Glutamatergic neuron (in vitro differentiated cells): ENCODE results near the gene FBXO28. TPM values are rescaled to one million over a fixed set of nuclear protein-coding genes. Genes with fewer than 3 reads are reported as not detected.

Experiments used
- DNase-seq: peaks from one replicate; pipeline ENCODE4 v3.0.0; 2022
- H3K27ac Mint-ChIP-seq: one replicate; pipeline ENCODE4 v1.8.0; 2020; ENCODE audit warnings: mild to moderate bottlenecking, mixed read lengths, inconsistent platforms; ENCODE audit not compliant: unreplicated experiment
- H3K27me3 Mint-ChIP-seq: one replicate; pipeline ENCODE4 v1.8.0; 2020; ENCODE audit warnings: mild to moderate bottlenecking, moderate library complexity, mixed read lengths, inconsistent platforms; ENCODE audit not compliant: unreplicated experiment
- H3K36me3 Mint-ChIP-seq: one replicate; pipeline ENCODE4 v1.8.0; 2020; ENCODE audit warnings: mild to moderate bottlenecking, mixed read lengths, inconsistent platforms; ENCODE audit not compliant: unreplicated experiment
- H3K4me1 Mint-ChIP-seq: one replicate; pipeline ENCODE4 v1.8.0; 2020; ENCODE audit warnings: mild to moderate bottlenecking, low read depth, mixed read lengths, inconsistent platforms; ENCODE audit not compliant: unreplicated experiment
- H3K4me3 Mint-ChIP-seq: one replicate; pipeline ENCODE4 v1.8.0; 2020; ENCODE audit warnings: mild to moderate bottlenecking, mixed read lengths, inconsistent platforms; ENCODE audit not compliant: unreplicated experiment
- H3K9me3 Mint-ChIP-seq: one replicate; pipeline ENCODE4 v1.8.0; 2020; ENCODE audit warnings: mild to moderate bottlenecking, moderate library complexity, mixed read lengths, inconsistent platforms; ENCODE audit not compliant: unreplicated experiment
- total RNA-seq: library from RNA; stranded (reverse); fragmentation: NEBNext Ultra II Directional; extraction: Animal tissue kit (Norgen Biotek cat#: 25700); gene quantifications from one replicate; pipeline ENCODE4 v1.2.1, GENCODE V29; 2021; ENCODE audit not compliant: unreplicated experiment
- TF ChIP-seq, protein P1 (sequence below): fragments of 200-600 bp; sonication (generic); IDR thresholded peaks from one replicate; pipeline ENCODE4 v1.5.0; 2021; ENCODE audit not compliant: partially characterized antibody, unreplicated experiment

FBXO28 gene
- total RNA-seq, 1 donor from 2014 or later, result 29.4 TPM

DNA sequence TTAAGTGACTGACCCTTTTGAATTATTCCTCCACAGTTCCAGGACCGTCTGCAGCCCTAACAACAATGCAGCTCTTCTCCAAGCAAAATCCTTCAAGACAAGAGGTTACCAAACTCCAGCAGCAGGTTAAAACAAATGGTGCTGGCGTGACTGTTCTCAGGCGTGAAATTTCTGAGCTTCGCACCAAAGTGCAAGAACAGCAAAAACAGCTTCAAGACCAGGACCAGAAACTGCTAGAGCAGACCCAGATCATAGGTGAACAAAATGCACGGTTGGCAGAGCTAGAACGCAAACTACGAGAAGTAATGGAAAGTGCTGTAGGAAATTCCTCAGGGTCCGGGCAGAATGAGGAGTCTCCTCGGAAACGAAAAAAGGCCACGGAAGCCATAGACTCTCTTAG is 43.4 kb downstream of the FBXO28 start:
- DNase-seq, result no peak
- Mint-ChIP-seq H3K36me3 (no peaks in the 10 kb centered on the region), H3K27ac (no peak overlapping the region), H3K4me3 (no peak overlapping the region), H3K27me3 (no peaks in the 10 kb centered on the region), H3K9me3 (no peaks in the 10 kb centered on the region), H3K4me1 (no peaks in the 10 kb centered on the region)
- TF ChIP-seq, protein P1, sequence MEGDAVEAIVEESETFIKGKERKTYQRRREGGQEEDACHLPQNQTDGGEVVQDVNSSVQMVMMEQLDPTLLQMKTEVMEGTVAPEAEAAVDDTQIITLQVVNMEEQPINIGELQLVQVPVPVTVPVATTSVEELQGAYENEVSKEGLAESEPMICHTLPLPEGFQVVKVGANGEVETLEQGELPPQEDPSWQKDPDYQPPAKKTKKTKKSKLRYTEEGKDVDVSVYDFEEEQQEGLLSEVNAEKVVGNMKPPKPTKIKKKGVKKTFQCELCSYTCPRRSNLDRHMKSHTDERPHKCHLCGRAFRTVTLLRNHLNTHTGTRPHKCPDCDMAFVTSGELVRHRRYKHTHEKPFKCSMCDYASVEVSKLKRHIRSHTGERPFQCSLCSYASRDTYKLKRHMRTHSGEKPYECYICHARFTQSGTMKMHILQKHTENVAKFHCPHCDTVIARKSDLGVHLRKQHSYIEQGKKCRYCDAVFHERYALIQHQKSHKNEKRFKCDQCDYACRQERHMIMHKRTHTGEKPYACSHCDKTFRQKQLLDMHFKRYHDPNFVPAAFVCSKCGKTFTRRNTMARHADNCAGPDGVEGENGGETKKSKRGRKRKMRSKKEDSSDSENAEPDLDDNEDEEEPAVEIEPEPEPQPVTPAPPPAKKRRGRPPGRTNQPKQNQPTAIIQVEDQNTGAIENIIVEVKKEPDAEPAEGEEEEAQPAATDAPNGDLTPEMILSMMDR, result no peak

DNA sequence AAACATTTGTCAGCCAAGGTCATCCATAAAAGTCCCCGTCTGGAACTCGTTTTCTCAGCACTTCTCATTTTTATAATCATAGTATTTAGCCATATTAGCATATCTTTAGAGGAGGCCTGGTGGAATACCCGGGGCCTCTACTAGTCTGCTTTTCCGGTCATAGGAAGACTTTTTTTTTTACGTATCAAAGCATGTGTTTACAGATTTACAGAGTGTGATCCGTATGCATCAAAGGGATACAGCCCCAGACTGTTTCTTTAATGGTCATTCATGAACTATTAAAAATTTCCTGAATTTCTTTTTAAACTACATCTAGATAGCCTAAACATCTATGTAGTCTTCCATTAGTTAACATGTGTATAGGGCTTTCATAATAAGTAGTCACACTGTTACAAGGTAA is 45.6 kb downstream of the FBXO28 start:
- TF ChIP-seq, protein P1, result no peak
- Mint-ChIP-seq H3K4me3 (no peak overlapping the region), H3K9me3 (no peaks in the 10 kb centered on the region), H3K27ac (no peak overlapping the region), H3K36me3 (no peaks in the 10 kb centered on the region), H3K4me1 (no peaks in the 10 kb centered on the region), H3K27me3 (no peaks in the 10 kb centered on the region)
- no peak for DNase-seq

DNA sequence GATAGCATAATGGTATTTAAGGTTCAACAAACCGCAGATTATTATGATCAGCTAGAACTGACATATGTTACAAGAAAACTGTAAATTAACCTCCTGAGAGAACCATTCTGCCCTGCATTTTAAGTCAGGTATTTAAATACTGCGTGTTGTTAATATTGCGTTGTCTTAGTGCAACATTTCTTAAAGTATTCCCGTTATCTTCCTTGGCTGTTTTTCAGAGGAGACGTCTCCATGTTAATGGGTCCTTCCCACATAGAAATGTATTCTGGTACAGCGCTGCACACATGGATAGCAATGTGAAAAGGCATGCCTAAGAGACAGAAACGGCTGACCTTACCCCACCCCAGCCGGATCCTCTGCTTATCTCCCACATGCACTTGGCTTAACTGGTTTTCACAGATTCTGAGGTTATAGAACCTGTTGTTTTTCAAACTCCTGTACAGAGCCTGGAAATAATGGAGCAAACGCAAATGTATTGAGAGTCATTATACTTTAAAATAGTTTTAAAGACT is 46.3 kb downstream of the FBXO28 start:
- no peaks in the 10 kb centered on the region for H3K9me3 Mint-ChIP-seq
- no peaks in the 10 kb centered on the region for H3K36me3 Mint-ChIP-seq
- TF ChIP-seq, protein P1, result no peak
- H3K27ac Mint-ChIP-seq, result no peak overlapping the region
- no peaks in the 10 kb centered on the region for H3K27me3 Mint-ChIP-seq
- DNase-seq, result no peak
- H3K4me1 Mint-ChIP-seq, result no peaks in the 10 kb centered on the region
- H3K4me3 Mint-ChIP-seq, result no peak overlapping the region

DNA sequence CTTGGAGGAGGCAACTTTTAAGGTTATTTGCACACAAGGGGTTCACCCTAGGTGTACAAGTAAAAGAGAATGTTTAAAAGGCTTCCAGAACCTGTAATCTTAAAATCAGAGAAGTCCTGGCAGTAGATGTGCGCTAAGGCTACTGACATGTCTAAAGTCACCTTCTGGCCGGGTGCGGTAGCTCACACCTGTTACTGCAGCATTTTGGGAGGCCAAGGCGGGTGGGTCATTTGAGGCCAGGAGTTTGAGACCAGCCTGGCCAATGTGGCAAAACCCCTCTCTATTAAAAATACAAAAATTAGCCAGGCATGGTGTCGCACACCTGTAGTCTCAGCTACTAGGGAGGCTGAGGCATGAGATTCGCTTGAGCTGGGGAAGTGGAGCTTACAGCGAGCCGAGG is 48.9 kb downstream of the FBXO28 start:
- no peak overlapping the region for H3K4me3 Mint-ChIP-seq
- DNase-seq, result no peak
- no peaks in the 10 kb centered on the region for H3K27me3 Mint-ChIP-seq
- no peaks in the 10 kb centered on the region for H3K4me1 Mint-ChIP-seq
- TF ChIP-seq, protein P1, result no peak
- no peaks in the 10 kb centered on the region for H3K9me3 Mint-ChIP-seq
- no peaks in the 10 kb centered on the region for H3K36me3 Mint-ChIP-seq
- H3K27ac Mint-ChIP-seq, result no peak overlapping the region

DNA sequence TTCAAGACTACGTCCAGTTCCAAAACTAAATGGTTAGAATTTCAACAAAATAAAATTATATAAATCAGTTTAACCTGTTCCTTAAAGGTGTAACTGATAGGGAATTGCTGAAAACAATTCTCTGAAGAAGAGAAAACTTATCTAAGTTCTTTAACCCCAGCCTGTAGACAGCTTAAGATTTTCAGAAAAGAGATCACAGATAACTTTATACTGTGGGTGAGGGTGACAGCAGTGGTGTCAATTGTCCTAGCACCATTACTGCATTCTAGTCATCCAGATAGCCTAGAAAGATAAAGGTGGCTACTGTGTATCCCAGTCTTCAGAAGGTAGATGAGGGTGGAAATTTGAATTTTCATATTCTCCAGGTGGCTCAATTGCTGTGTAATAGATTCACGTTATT is 49.4 kb downstream of the FBXO28 start:
- Mint-ChIP-seq H3K27ac (no peak overlapping the region), H3K4me1 (no peaks in the 10 kb centered on the region), H3K27me3 (no peaks in the 10 kb centered on the region), H3K9me3 (no peaks in the 10 kb centered on the region), H3K4me3 (no peak overlapping the region), H3K36me3 (no peaks in the 10 kb centered on the region)
- TF ChIP-seq, protein P1, result no peak
- no peak for DNase-seq
